H1 (cell line): ENCODE data around the gene IGFL2. TPM values are rescaled to one million over a fixed set of nuclear protein-coding genes. Genes with fewer than 3 reads are reported as not detected.

Experiments used
- CTCF ChIA-PET: fragments of 300-600 bp; sonication (Branson Sonifier 250); formaldehyde crosslinking; loops from one replicate; lab custom pipeline; 2021; ENCODE audit not compliant: partially characterized antibody; lab: Charles Lee
- POLR2A ChIA-PET: fragments of 300-600 bp; sonication (Branson Sonifier 250); formaldehyde crosslinking; loops from one replicate; lab custom pipeline; 2021; ENCODE audit warnings: inconsistent platforms; ENCODE audit not compliant: partially characterized antibody; lab: Charles Lee
- DNase-seq, 2 experiments: peaks; one replicate each; pipeline versions ENCODE4 v3.0.0 to v3.0.0-alpha.2; 2010 to 2022; ENCODE audit warnings: low spot score in 2 of 2, low read depth in 1 of 2, mixed read lengths in 1 of 2
- FAIRE-seq: peaks from 2 replicates; lab custom pipeline; 2011; peaks lifted over from hg19 to GRCh38; lab: Jason Lieb, UNC
- H2AFZ ChIP-seq: 2 replicates; pipeline ENCODE4 v1.8.1; 2012; ENCODE audit warnings: low read length, inconsistent platforms
- H2AK5ac ChIP-seq: 2 replicates; pipeline ENCODE4 v1.6.1; 2013; ENCODE audit warnings: low read depth, low read length
- H2BK120ac ChIP-seq: replicated peaks from 2 replicates; pipeline ENCODE3; 2013; ENCODE audit warnings: low read depth, low read length, inconsistent platforms
- H2BK12ac ChIP-seq: 2 replicates; pipeline ENCODE4 v1.6.1; 2013; ENCODE audit warnings: low read depth, low read length
- H2BK15ac ChIP-seq: 2 replicates; pipeline ENCODE4 v1.6.1; 2013; ENCODE audit warnings: low read length
- H2BK20ac ChIP-seq: 2 replicates; pipeline ENCODE4 v1.6.1; 2013; ENCODE audit warnings: low read length
- H2BK5ac ChIP-seq: 2 replicates; pipeline ENCODE4 v1.6.1; 2013; ENCODE audit warnings: low read depth, low read length
- H3K14ac ChIP-seq: 2 replicates; pipeline ENCODE4 v1.6.1; 2013; ENCODE audit warnings: inconsistent platforms; ENCODE audit not compliant: insufficient read length
- H3K18ac ChIP-seq: 2 replicates; pipeline ENCODE4 v1.6.1; 2013; ENCODE audit warnings: low read length; ENCODE audit errors: extremely low read depth
- H3K23ac ChIP-seq: 2 replicates; pipeline ENCODE4 v1.6.1; 2013; ENCODE audit warnings: inconsistent platforms; ENCODE audit not compliant: insufficient read length
- H3K23me2 ChIP-seq: 2 replicates; pipeline ENCODE4 v1.6.1; 2013; ENCODE audit warnings: low read depth, low read length
- H3K27ac ChIP-seq: 2 replicates; pipeline ENCODE4 v1.6.1; 2011; ENCODE audit warnings: low read depth, low read length, inconsistent platforms
- H3K27me3 ChIP-seq, 4 experiments: replicated peaks in 1 of 4; 1 replicate in 1 of 4; 2 replicates in 3 of 4; pipeline versions ENCODE4 v1.6.1 to v1.8.1; 2011 to 2013; ENCODE audit warnings: low read length in 3 of 4, mild to moderate bottlenecking in 3 of 4, inconsistent platforms in 2 of 4, mixed read lengths in 2 of 4, moderate library complexity in 1 of 4; ENCODE audit not compliant: control insufficient read depth in 3 of 4, insufficient read depth in 3 of 4; ENCODE audit errors: extremely low read depth in 1 of 4
- H3K36me3 ChIP-seq, 4 experiments: 2 replicates each; pipeline versions ENCODE4 v1.6.1 to v1.8.1; 2011 to 2013; ENCODE audit warnings: mild to moderate bottlenecking in 4 of 4, low read length in 3 of 4, moderate library complexity in 2 of 4, control low read depth in 1 of 4, inconsistent platforms in 1 of 4; ENCODE audit not compliant: insufficient read depth in 4 of 4, control insufficient read depth in 2 of 4
- H3K4ac ChIP-seq: replicated peaks from 2 replicates; pipeline ENCODE3; 2013; ENCODE audit warnings: low read length, low read depth, mixed read lengths, inconsistent platforms; ENCODE audit not compliant: insufficient read length
- H3K4me1 ChIP-seq, 4 experiments: replicated peaks in 1 of 4; 1 replicate in 1 of 4; 2 replicates in 3 of 4; pipeline versions ENCODE4 v1.6.1 to v1.8.1; 2011 to 2013; ENCODE audit warnings: low read length in 3 of 4, inconsistent platforms in 2 of 4, mixed read lengths in 1 of 4; ENCODE audit not compliant: insufficient read depth in 4 of 4, control insufficient read depth in 3 of 4
- H3K4me2 ChIP-seq, 2 experiments: 2 replicates each; pipeline versions ENCODE4 v1.6.1 to v1.8.1; 2011 to 2013; ENCODE audit warnings: low read depth in 2 of 2, low read length in 2 of 2, control low read depth in 1 of 2, inconsistent platforms in 1 of 2, mild to moderate bottlenecking in 1 of 2; ENCODE audit not compliant: insufficient read depth in 1 of 2
- H3K4me3 ChIP-seq, 4 experiments: fragments of 200-600, 300-600 bp in 1 of 4; sonication (generic), shearing (Covaris generic), sonication (Bioruptor Twin) in 1 of 4; 2 replicates each; pipeline versions ENCODE4 v1.5.1 to v1.8.1; 2011 to 2016; ENCODE audit warnings: low read length in 4 of 4, low read depth in 3 of 4, control low read depth in 2 of 4, inconsistent platforms in 2 of 4, mild to moderate bottlenecking in 2 of 4, mixed read lengths in 1 of 4, moderate library complexity in 1 of 4; ENCODE audit not compliant: insufficient read depth in 2 of 4; ENCODE audit errors: extremely low read depth in 1 of 4
- H3K56ac ChIP-seq: replicated peaks from 2 replicates; pipeline ENCODE3; 2013; ENCODE audit warnings: low read depth, mild to moderate bottlenecking, mixed read lengths, low read length, inconsistent platforms; ENCODE audit not compliant: insufficient read length
- H3K79me1 ChIP-seq: 2 replicates; pipeline ENCODE4 v1.6.1; 2013; ENCODE audit warnings: low read depth, low read length, control low read depth
- H3K79me2 ChIP-seq, 2 experiments: 2 replicates each; pipeline versions ENCODE4 v1.6.1 to v1.8.1; 2012 to 2013; ENCODE audit warnings: low read length in 2 of 2, mild to moderate bottlenecking in 2 of 2, inconsistent platforms in 1 of 2; ENCODE audit not compliant: insufficient read depth in 2 of 2, control insufficient read depth in 1 of 2
- H3K9ac ChIP-seq, 4 experiments: replicated peaks in 1 of 4; 1 replicate in 1 of 4; 2 replicates in 3 of 4; pipeline versions ENCODE4 v1.6.1 to v1.8.1; 2011 to 2013; ENCODE audit warnings: low read depth in 3 of 4, low read length in 3 of 4, control low read depth in 2 of 4, mild to moderate bottlenecking in 2 of 4, moderate library complexity in 2 of 4, inconsistent platforms in 1 of 4; ENCODE audit errors: extremely low read depth in 1 of 4
- H3K9me3 ChIP-seq, 2 experiments: 2 replicates each; pipeline versions ENCODE4 v1.6.1 to v1.8.1; 2012 to 2013; ENCODE audit warnings: mild to moderate bottlenecking in 2 of 2, moderate library complexity in 2 of 2, control low read depth in 1 of 2, inconsistent platforms in 1 of 2, low read depth in 1 of 2, low read length in 1 of 2, mixed read lengths in 1 of 2; ENCODE audit not compliant: insufficient read depth in 2 of 2
- H4K20me1 ChIP-seq, 2 experiments: replicated peaks in 1 of 2; 2 replicates each; pipeline versions ENCODE3 to v1.8.1; 2011 to 2013; ENCODE audit warnings: inconsistent platforms in 2 of 2, low read length in 2 of 2, mild to moderate bottlenecking in 1 of 2; ENCODE audit not compliant: insufficient read depth in 2 of 2, control insufficient read depth in 1 of 2
- H4K5ac ChIP-seq: 2 replicates; pipeline ENCODE4 v1.6.1; 2013; ENCODE audit warnings: low read length, low read depth, mixed read lengths, inconsistent platforms; ENCODE audit not compliant: insufficient read length
- H4K8ac ChIP-seq: 2 replicates; pipeline ENCODE4 v1.8.0; 2013; ENCODE audit warnings: mild to moderate bottlenecking, moderate library complexity, low read length, inconsistent platforms; ENCODE audit not compliant: insufficient read depth; ENCODE audit errors: extremely low read depth
- H4K91ac ChIP-seq: replicated peaks from 2 replicates; pipeline ENCODE3; 2013; ENCODE audit warnings: low read length, mixed read lengths, inconsistent platforms; ENCODE audit not compliant: insufficient read length
- ASH2L ChIP-seq: fragments of 200-600, 300-600 bp; sonication (generic); IDR thresholded peaks from one replicate; pipeline ENCODE4 v1.7.1; 2017; ENCODE audit warnings: low read length
- MAFK ChIP-seq: IDR thresholded peaks from 2 replicates; pipeline ENCODE4 v1.6.1; 2012; ENCODE audit warnings: low read depth, mild to moderate bottlenecking, improper control_type of control experiment, low read length
- SRF ChIP-seq: IDR thresholded peaks from 2 replicates; pipeline ENCODE4 v1.6.1; 2011; ENCODE audit warnings: mild to moderate bottlenecking, low read depth, low read length, moderate library complexity
- WGBS, 2 experiments: shearing (Covaris generic) in 1 of 2; methylation state at CpG; one replicate each; pipeline versions ENCODE4 v1.1.6 to v1.1.7; 2013 to 2015; ENCODE audit warnings: low lambda C conversion rate in 2 of 2, mixed read lengths in 2 of 2, inconsistent platforms in 1 of 2, low coverage in 1 of 2, missing lambda C conversion rate in 1 of 2; ENCODE audit not compliant: insufficient replicate concordance in 2 of 2, insufficient coverage in 1 of 2, insufficient read length in 1 of 2; ENCODE audit errors: extremely low coverage in 1 of 2, missing lambda C conversion rate in 1 of 2; 5-methylcytosine and 5-hydroxymethylcytosine counted together
- polyA plus RNA-seq, 7 experiments: library from polyadenylated mRNA; depleted of rRNA in 3 of 7; stranded (reverse) in 5 of 7; unstranded in 2 of 7; fragments of >200 nt in 5 of 7; fragments of 200-250 nt in 2 of 7; gene quantifications; 1 replicate in 5 of 7; 2 replicates in 1 of 7; 4 replicates in 1 of 7; pipeline versions ENCODE4 v1.2.1 to v1.2.3, GENCODE V29; 2011 to 2013; ENCODE audit warnings: missing spikeins in 2 of 7, mixed read lengths in 2 of 7
- total RNA-seq: library from RNA; stranded (reverse); fragmentation: NEBNext Ultra II Directional; extraction: Animal tissue kit (Norgen Biotek cat#: 25700); gene quantifications from 2 replicates; pipeline ENCODE4 v1.2.1, GENCODE V29; 2021

IGFL2 gene
- total and polyA plus RNA-seq, 2 of the 8 experiments (the other 6 are each of a cell fraction or from before 2014, with no cell fraction given) = not detected

DNA sequence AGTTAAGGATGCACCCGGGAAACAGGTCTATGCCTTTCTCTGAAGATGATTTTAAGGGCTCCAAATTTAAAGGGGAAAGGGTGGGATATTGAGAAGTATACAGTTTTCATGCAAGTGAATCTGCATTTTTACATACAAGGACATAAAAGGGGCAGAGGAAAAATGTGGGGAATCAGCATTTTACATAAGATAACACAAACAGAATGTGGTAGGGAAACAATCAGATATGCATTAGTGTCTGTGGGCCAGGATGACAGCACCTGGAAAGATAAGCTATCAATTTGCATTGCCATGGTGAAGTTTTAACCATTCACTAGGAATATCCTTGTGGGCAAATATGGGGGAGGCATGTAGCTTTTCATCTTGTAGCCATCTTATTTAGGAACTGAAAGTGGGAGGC is 47.7 kb upstream of the IGFL2 start:
- H3K14ac ChIP-seq = no peak overlapping the region
- H3K79me2 ChIP-seq = no peaks in the 10 kb centered on the region
- peaks cover 0 to 3% of the 10 kb centered on the region in 2 experiments; a peak in 1 of 4 replicates for H3K9me3 ChIP-seq
- no peaks in the 10 kb centered on the region for H4K20me1 ChIP-seq
- H2BK5ac ChIP-seq = no peak overlapping the region
- H3K23me2 ChIP-seq = no peaks in the 10 kb centered on the region
- H3K4me2 ChIP-seq = no peak overlapping the region
- H3K27me3 ChIP-seq = no peaks in the 10 kb centered on the region
- no peak overlapping the region for H4K91ac ChIP-seq
- peaks cover 0 to 5% (median 0%) of the 10 kb centered on the region in 4 experiments; a peak in 1 of 7 replicates for H3K4me1 ChIP-seq
- no peak overlapping the region for H2AFZ ChIP-seq
- no peak overlapping the region for H4K8ac ChIP-seq
- DNase-seq = no peak
- no peak overlapping the region for H3K56ac ChIP-seq
- no peak overlapping the region for H2BK12ac ChIP-seq
- H3K9ac ChIP-seq = no peak overlapping the region
- POLR2A ChIA-PET = interaction anchor here (1.0 kb wide), 1 partner anchor 33 kb away, joined by 3 read pairs; no protein-coding TSS in a partner anchor
- no peak overlapping the region for H2AK5ac ChIP-seq
- H3K4ac ChIP-seq = no peak overlapping the region
- WGBS, 2 experiments = 90% methylated on average over 1 of the region's 1 CpG; no CpG with 5 or more reads in 1 of the 2 experiments
- no peak for FAIRE-seq
- no peak overlapping the region for H2BK20ac ChIP-seq
- H3K36me3 ChIP-seq = no peaks in the 10 kb centered on the region
- no peaks in the 10 kb centered on the region for H3K79me1 ChIP-seq
- H3K4me3 ChIP-seq = no peak overlapping the region
- H4K5ac ChIP-seq = no peak overlapping the region
- H2BK15ac ChIP-seq = no peak overlapping the region
- no peak overlapping the region for H3K18ac ChIP-seq
- H2BK120ac ChIP-seq = no peak overlapping the region
- H3K27ac ChIP-seq = no peak overlapping the region
- H3K23ac ChIP-seq = no peak overlapping the region
- CTCF ChIA-PET = interaction anchor here (0.7 to 4.0 kb wide), 5 partner anchors 16 to 165 kb away, joined by 3 to 15 read pairs (median 6); no protein-coding TSS in a partner anchor
- TF ChIP-seq ASH2L (no peak), MAFK (no peak), SRF (no peak)
